ENCODE data around the gene C1QTNF5. TPM values are rescaled to one million over a fixed set of nuclear protein-coding genes. Genes with fewer than 3 reads are reported as not detected.

Gene C1QTNF5
- total and polyA plus RNA-seq, 2 donors (not counting 1 experiment from before 2014, with no cell fraction given): not detected

GRCh38 chr11:119293461-119293860 lies 47.2 kb downstream of the C1QTNF5 start:
- no peaks in the 10 kb centered on the region for H3K9me3 Mint-ChIP-seq (ENCODE audit: insufficient read depth)
- no peak for ATAC-seq (ENCODE audit: low read depth)

More at GRCh38 chr11:119293461-119293860, 47.2 kb downstream of the C1QTNF5 start:
- Histone ChIP-seq H3K4me2 (replicated peaks; ENCODE audit: low read depth, low read length, poor library complexity, severe bottlenecking) (no peak overlapping the region), H3K36me3 (replicated peaks in 1 of 2; ENCODE audit: control extremely low read depth in 1 of 2, control insufficient read depth in 1 of 2, extremely low read depth in 1 of 2, insufficient read depth in 2 of 2, low read length in 1 of 2) (peaks cover 16 to 56% of the 10 kb centered on the region in 2 experiments), H3K27ac (ENCODE audit: low read length in 2 of 2) (no peak overlapping the region), H3K4me3 (ENCODE audit: control extremely low read depth in 1 of 5, extremely low read depth in 1 of 5, insufficient read depth in 1 of 5, low read depth in 2 of 5, low read length in 4 of 5) (no peak overlapping the region), H4K20me1 (ENCODE audit: control insufficient read depth, insufficient read depth, low read length, poor library complexity, severe bottlenecking) (peaks cover 6% of the 10 kb centered on the region), H3K4me1 (ENCODE audit: control insufficient read depth in 2 of 2, insufficient read depth in 2 of 2, low read length in 2 of 2) (no peaks in the 10 kb centered on the region), H3K9me3 (ENCODE audit: control extremely low read depth in 1 of 3, control insufficient read depth in 2 of 3, insufficient read depth in 1 of 3, low read length in 2 of 3) (peaks cover 0 to 13% (median 6%) of the 10 kb centered on the region in 3 donors), H3K79me2 (ENCODE audit: control insufficient read depth, insufficient read depth, low read length) (no peaks in the 10 kb centered on the region), H2AFZ (ENCODE audit: insufficient read depth, low read depth, low read length, poor library complexity, severe bottlenecking) (no peak overlapping the region), H3K9ac (ENCODE audit: low read length) (no peak overlapping the region), H3K27me3 (replicated peaks in 1 of 4; ENCODE audit: control extremely low read depth in 1 of 4, control insufficient read depth in 3 of 4, insufficient read depth in 4 of 4, low read length in 3 of 4) (no peaks in the 10 kb centered on the region)
- no peak for TF ChIP-seq EZH2 (IDR thresholded peaks at IDR 0.05; ENCODE audit: borderline replicate concordance, insufficient read depth, low read depth, low read length, poor library complexity, severe bottlenecking)
- TF ChIP-seq CTCF (IDR thresholded peaks at IDR 0.05): no peak
- POLR2A ChIA-PET: no interaction called here
- WGBS (ENCODE audit: insufficient coverage): 100% methylated on average over 2 of the region's 3 CpGs
- no peaks in the 10 kb centered on the region for H3K27me3 Mint-ChIP-seq
- CTCF ChIA-PET: no interaction called here
- intact Hi-C loops (cut with micrococcal nuclease): no loop called here
- H3K4me3 Mint-ChIP-seq: no peak overlapping the region
- DNase-seq: no peak
- no peak overlapping the region for H3K27ac Mint-ChIP-seq
- H3K4me1 Mint-ChIP-seq: no peaks in the 10 kb centered on the region

All from B cell (primary cell).